ENCODE results near the gene OR6K2. TPM values are rescaled to one million over a fixed set of nuclear protein-coding genes. Genes with fewer than 3 reads are reported as not detected.

OR6K2 gene
- total RNA-seq, 2 donors from 2014 or later = not detected

GRCh38 chr1:158716335-158716734 lies 15.9 kb upstream of the OR6K2 start:
- no peak for TF ChIP-seq CTCF (IDR thresholded peaks at IDR 0.05)
- H3K4me1 ChIP-seq = no peaks in the 10 kb centered on the region
- H3K27ac ChIP-seq = no peak overlapping the region
- H3K27me3 ChIP-seq = no peaks in the 10 kb centered on the region
- no peak overlapping the region for H3K4me3 ChIP-seq
- H3K9ac ChIP-seq (ENCODE audit: low read depth in 2 of 2, low read length in 2 of 2) = no peak overlapping the region
- H3K36me3 ChIP-seq = no peaks in the 10 kb centered on the region
- no peak for DNase-seq
- no peaks in the 10 kb centered on the region for H3K9me3 ChIP-seq
- intact Hi-C loops (cut with DNase I) = no loop called here

GRCh38 chr1:158714754-158715153 lies 14.3 kb upstream of the OR6K2 start:
- Histone ChIP-seq H3K4me3 (no peak overlapping the region), H3K9me3 (no peaks in the 10 kb centered on the region), H3K27ac (no peak overlapping the region), H3K27me3 (no peaks in the 10 kb centered on the region), H3K36me3 (no peaks in the 10 kb centered on the region), H3K4me1 (no peaks in the 10 kb centered on the region), H3K9ac (ENCODE audit: low read depth in 2 of 2, low read length in 2 of 2) (no peak overlapping the region)
- no peak for DNase-seq
- no peak for TF ChIP-seq CTCF (IDR thresholded peaks at IDR 0.05)
- intact Hi-C loops (cut with DNase I) = no loop called here

GRCh38 chr1:158711098-158711497 lies 10.6 kb upstream of the OR6K2 start:
- DNase-seq = no peak
- TF ChIP-seq CTCF (IDR thresholded peaks at IDR 0.05) = no peak
- no peaks in the 10 kb centered on the region for H3K4me1 ChIP-seq
- H3K9ac ChIP-seq (ENCODE audit: low read depth in 2 of 2, low read length in 2 of 2) = no peak overlapping the region
- H3K27ac ChIP-seq = no peak overlapping the region
- no peaks in the 10 kb centered on the region for H3K36me3 ChIP-seq
- H3K27me3 ChIP-seq = no peaks in the 10 kb centered on the region
- no peak overlapping the region for H3K4me3 ChIP-seq
- intact Hi-C loops (cut with DNase I) = no loop called here
- H3K9me3 ChIP-seq = no peaks in the 10 kb centered on the region

- Histone ChIP-seq H3K27me3 (no peaks in the 10 kb centered on the region), H3K9me3 (no peaks in the 10 kb centered on the region), H3K4me3 (no peak overlapping the region), H3K36me3 (no peaks in the 10 kb centered on the region), H3K9ac (ENCODE audit: low read depth in 2 of 2, low read length in 2 of 2) (no peak overlapping the region), H3K4me1 (no peaks in the 10 kb centered on the region), H3K27ac (no peak overlapping the region)
- no peak for TF ChIP-seq CTCF (IDR thresholded peaks at IDR 0.05)
- intact Hi-C loops (cut with DNase I) = no loop called here
- DNase-seq = no peak
These were observed 5.6 kb upstream of the OR6K2 start for GRCh38 chr1:158706096-158706495.

GRCh38 chr1:158694596-158694995 lies 5.9 kb downstream of the OR6K2 start:
- intact Hi-C loops (cut with DNase I) = no loop called here
- no peak overlapping the region for H3K4me3 ChIP-seq
- no peaks in the 10 kb centered on the region for H3K36me3 ChIP-seq
- H3K9ac ChIP-seq (ENCODE audit: low read depth in 2 of 2, low read length in 2 of 2) = no peak overlapping the region
- no peak for DNase-seq
- no peak overlapping the region for H3K27ac ChIP-seq
- H3K27me3 ChIP-seq = no peaks in the 10 kb centered on the region
- H3K9me3 ChIP-seq = no peaks in the 10 kb centered on the region
- no peak for TF ChIP-seq CTCF (IDR thresholded peaks at IDR 0.05)
- H3K4me1 ChIP-seq = no peaks in the 10 kb centered on the region

GRCh38 chr1:158692356-158692755 lies 8.1 kb downstream of the OR6K2 start:
- intact Hi-C loops (cut with DNase I) = no loop called here
- Histone ChIP-seq H3K36me3 (no peaks in the 10 kb centered on the region), H3K9ac (ENCODE audit: low read depth in 2 of 2, low read length in 2 of 2) (no peak overlapping the region), H3K4me3 (no peak overlapping the region), H3K9me3 (no peaks in the 10 kb centered on the region), H3K27me3 (no peaks in the 10 kb centered on the region), H3K27ac (no peak overlapping the region), H3K4me1 (no peaks in the 10 kb centered on the region)
- DNase-seq = no peak
- no peak for TF ChIP-seq CTCF (IDR thresholded peaks at IDR 0.05)

Measured in colonic mucosa (tissue), 4 donors.